Fibroblast of mammary gland (primary cell): ENCODE results near the gene PTER.
A peak's percentile ranks its signal among the peaks of the same experiment; 100 is the strongest.

Experiments
- DNase-seq: peaks from one replicate; pipeline ENCODE4 v3.0.0-alpha.2; 2010; ENCODE audit warnings: low read depth
- H3K4me3 ChIP-seq: 2 replicates; pipeline ENCODE4 v1.5.1; 2011; ENCODE audit warnings: low read depth, mild to moderate bottlenecking, low read length, moderate library complexity; ENCODE audit not compliant: control insufficient read depth
- CTCF ChIP-seq: conservative IDR thresholded peaks from 2 replicates; pipeline ENCODE4 v1.5.1; 2011; ENCODE audit warnings: low read depth, low read length, inconsistent platforms; ENCODE audit not compliant: control insufficient read depth, insufficient read depth

Gene PTER

GRCh38 chr10:16505161-16505560 lies 68.4 kb downstream of the PTER start:
- H3K4me3 ChIP-seq = no peak overlapping the region
- no peak for TF ChIP-seq CTCF
- peak; percentile 8 for DNase-seq

- no peak for TF ChIP-seq CTCF
Measured at GRCh38 chr10:16509996-16510395, 73.2 kb downstream of the PTER start.

DNA sequence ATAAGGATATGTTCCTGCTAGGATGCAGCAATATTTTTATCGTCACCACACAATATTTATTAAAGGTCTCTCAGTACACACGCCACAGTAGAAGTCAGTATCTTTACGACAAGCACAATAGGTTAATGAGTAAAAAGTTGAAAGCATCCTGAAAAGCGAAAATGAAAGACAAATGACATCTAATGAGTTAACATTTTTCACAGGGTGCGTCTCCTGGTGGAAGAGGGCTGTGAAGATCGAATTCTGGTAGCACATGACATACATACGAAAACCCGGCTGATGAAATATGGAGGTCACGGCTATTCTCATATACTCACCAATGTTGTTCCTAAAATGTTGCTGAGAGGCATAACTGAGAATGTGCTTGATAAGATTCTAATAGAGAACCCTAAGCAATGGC lies 74.0 kb downstream of the PTER start:
- TF ChIP-seq CTCF = no peak
- no peak for DNase-seq
- H3K4me3 ChIP-seq = no peak overlapping the region

More at GRCh38 chr10:16509996-16510395, 73.2 kb downstream of the PTER start:
- peak; percentile 22 for DNase-seq
- H3K4me3 ChIP-seq = no peak overlapping the region

DNA sequence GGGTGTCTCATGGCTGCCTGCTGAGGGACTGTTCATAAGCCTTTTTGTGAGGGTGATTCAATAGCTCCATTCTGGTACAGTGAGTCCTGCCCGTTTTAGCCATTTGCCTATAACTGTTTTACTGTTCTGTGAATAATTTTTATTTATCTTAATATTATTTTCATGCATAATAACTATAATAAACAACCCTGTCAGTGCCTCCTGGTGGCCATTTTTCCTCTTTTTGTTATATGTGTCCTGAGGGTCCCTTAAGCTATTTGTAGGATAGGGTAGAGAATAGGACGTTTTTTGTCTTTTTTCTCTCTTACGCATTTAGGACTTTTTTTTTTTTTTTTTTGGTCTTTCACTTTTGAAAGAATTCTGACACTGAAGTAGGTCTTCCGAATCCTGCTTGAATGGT lies 82.0 kb downstream of the PTER start:
- peak; percentile 12 for DNase-seq
- peak; percentile 40 for TF ChIP-seq CTCF
- H3K4me3 ChIP-seq = no peak overlapping the region

DNA sequence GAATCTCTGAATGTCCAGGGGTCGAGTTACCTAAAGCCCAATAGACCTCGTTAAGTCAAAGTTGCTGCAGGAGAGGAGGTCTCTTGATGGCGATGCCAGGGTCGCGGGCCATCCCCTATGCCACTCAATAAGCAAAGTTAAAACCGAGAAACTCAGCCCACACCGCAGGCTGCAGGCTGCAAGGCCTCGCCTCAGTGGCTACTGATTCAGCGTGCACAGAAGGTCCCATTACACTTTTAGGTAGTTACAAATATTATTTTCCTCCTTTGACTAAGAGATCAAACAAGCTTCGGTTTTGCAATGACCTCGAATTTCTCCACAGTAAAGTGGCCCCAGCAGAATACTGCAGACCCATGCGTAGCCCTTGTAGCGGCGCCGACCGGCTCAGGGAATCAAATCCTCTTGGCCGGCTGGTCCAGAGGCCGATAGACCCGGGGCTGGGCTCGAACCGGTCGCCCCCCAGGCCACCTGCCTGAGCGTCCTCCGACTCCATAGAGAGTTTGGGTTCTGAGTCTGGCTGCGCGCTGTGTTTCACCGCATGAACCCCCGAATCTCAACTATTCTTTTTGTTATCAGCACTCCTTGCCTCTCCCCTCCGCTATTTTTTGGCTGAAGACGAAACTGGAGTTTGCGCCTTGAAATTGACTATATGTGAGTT lies 82.6 kb downstream of the PTER start:
- no peak overlapping the region for H3K4me3 ChIP-seq
- DNase-seq = no peak
- TF ChIP-seq CTCF = no peak

- no peak overlapping the region for H3K4me3 ChIP-seq
- no peak for DNase-seq
- no peak for TF ChIP-seq CTCF
Measured at GRCh38 chr10:16519908-16520861, 83.4 kb downstream of the PTER start.
